ENCODE results near the gene PRKCZ. TPM values are rescaled to one million over a fixed set of nuclear protein-coding genes. Genes with fewer than 3 reads are reported as not detected.

The PRKCZ gene
- polyA plus RNA-seq, 1 of the 3 experiments (the other 2 are of a cell fraction), result 24.2 TPM

- CTCF ChIA-PET, result interaction anchor here (0.8 to 1.0 kb wide), 2 partner anchors 14 to 160 kb away, joined by 3 to 4 read pairs; no protein-coding TSS in a partner anchor
Measured at GRCh38 chr1:2221271-2221670, 171.1 kb downstream of the PRKCZ start.

DNA sequence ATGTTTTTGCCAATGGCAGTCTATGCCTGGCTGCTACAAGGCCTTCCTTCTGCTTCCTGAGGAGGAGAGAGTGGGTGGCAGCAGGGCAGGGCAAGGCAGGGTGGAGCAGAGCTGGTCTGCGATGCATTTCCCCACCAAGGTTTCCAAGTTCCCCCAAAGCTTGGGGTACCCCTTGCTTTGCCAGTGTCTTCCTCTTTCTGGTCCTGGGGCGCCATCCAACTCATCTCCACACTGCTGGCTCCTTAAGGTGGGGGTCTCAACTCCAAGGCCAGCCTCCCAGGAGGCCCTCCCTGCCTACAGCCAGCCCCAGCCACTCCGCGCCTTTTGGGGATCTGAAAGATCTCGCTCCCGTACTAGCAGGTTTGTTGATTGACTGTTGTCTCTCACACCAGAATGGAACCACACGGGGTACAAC lies 174.0 kb downstream of the PRKCZ start:
- H3F3A ChIP-seq (replicated peaks; ENCODE audit: insufficient read depth), result no peaks in the 10 kb centered on the region
- 96% methylated on average over 7 of the region's 7 CpGs for WGBS (ENCODE audit: low lambda C conversion rate)
- H3K27me3 ChIP-seq (ENCODE audit: insufficient read depth), result no peaks in the 10 kb centered on the region
- no peak overlapping the region for H3K4me2 ChIP-seq
- H3K9me2 ChIP-seq, result no peaks in the 10 kb centered on the region
- H3K9me3 ChIP-seq, result no peaks in the 10 kb centered on the region
- H3K4me3 ChIP-seq (ENCODE audit: low read depth in 2 of 2, low read length in 1 of 2), result no peak overlapping the region
- peaks cover 9% of the 10 kb centered on the region for H3K79me2 ChIP-seq (ENCODE audit: insufficient read depth)
- H2AFZ ChIP-seq (ENCODE audit: low read depth), result no peak overlapping the region
- DNase-seq, result no peak
- H3K36me3 ChIP-seq (replicated peaks in 1 of 2; ENCODE audit: control insufficient read depth in 1 of 2, insufficient read depth in 2 of 2, low read length in 1 of 2), result no peaks in the 10 kb centered on the region
- TF ChIP-seq RCOR1 (IDR thresholded peaks at IDR 0.05; ENCODE audit: low read length) (no peak), JUND (IDR thresholded peaks at IDR 0.05) (no peak), GABPA (IDR thresholded peaks at IDR 0.05; ENCODE audit: low read depth) (no peak), ZBTB33 (IDR thresholded peaks at IDR 0.05; ENCODE audit: borderline replicate concordance, low read depth) (no peak), YY1 (IDR thresholded peaks at IDR 0.05; ENCODE audit: low read depth) (no peak)
- TF ChIP-seq, protein P1, sequence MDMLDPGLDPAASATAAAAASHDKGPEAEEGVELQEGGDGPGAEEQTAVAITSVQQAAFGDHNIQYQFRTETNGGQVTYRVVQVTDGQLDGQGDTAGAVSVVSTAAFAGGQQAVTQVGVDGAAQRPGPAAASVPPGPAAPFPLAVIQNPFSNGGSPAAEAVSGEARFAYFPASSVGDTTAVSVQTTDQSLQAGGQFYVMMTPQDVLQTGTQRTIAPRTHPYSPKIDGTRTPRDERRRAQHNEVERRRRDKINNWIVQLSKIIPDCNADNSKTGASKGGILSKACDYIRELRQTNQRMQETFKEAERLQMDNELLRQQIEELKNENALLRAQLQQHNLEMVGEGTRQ (IDR thresholded peaks at IDR 0.05; ENCODE audit: borderline replicate concordance, low read depth, low read length), result no peak
- H3K27ac ChIP-seq (ENCODE audit: low read depth in 2 of 2, low read length in 1 of 2), result no peak overlapping the region
- peaks cover 4% of the 10 kb centered on the region for H4K20me1 ChIP-seq (ENCODE audit: insufficient read depth)
- H3K9ac ChIP-seq, result no peak overlapping the region
- H3K4me1 ChIP-seq (ENCODE audit: control insufficient read depth in 1 of 2, insufficient read depth in 2 of 2, low read depth in 1 of 2, low read length in 1 of 2), result peaks cover 0 to 6% of the 10 kb centered on the region in 2 experiments; a peak in 1 of 4 replicates
- CTCF ChIA-PET, result interaction anchor here (1.1 to 1.5 kb wide), 2 partner anchors 29 to 91 kb away, joined by 3 to 7 read pairs; partner anchors contain the start of gene FAAP20
- POLR2A ChIA-PET, result no interaction called here

More at GRCh38 chr1:2221271-2221670, 171.1 kb downstream of the PRKCZ start:
- H3K4me3 ChIP-seq (ENCODE audit: low read depth in 2 of 2, low read length in 1 of 2), result no peak overlapping the region
- H3K9me2 ChIP-seq, result no peaks in the 10 kb centered on the region
- 68% methylated on average over 3 of the region's 3 CpGs for WGBS (ENCODE audit: low lambda C conversion rate)
- no peak overlapping the region for H2AFZ ChIP-seq (ENCODE audit: low read depth)
- POLR2A ChIA-PET, result no interaction called here
- no peak overlapping the region for H3K27ac ChIP-seq (ENCODE audit: low read depth in 2 of 2, low read length in 1 of 2)
- H4K20me1 ChIP-seq (ENCODE audit: insufficient read depth), result no peaks in the 10 kb centered on the region
- TF ChIP-seq RXRA (IDR thresholded peaks at IDR 0.05; ENCODE audit: borderline replicate concordance, low read depth) (no peak), EP300 (IDR thresholded peaks at IDR 0.05; ENCODE audit: borderline replicate concordance in 1 of 2, low read depth in 1 of 2, low read length in 1 of 2) (no peak), RAD21 (IDR thresholded peaks at IDR 0.05; ENCODE audit: low read length) (no peak), SMC3 (IDR thresholded peaks at IDR 0.05; ENCODE audit: low read depth, low read length) (no peak), GABPA (IDR thresholded peaks at IDR 0.05; ENCODE audit: low read depth) (no peak), RFX5 (IDR thresholded peaks at IDR 0.05; ENCODE audit: low read length) (no peak), CTCF (IDR thresholded peaks at IDR 0.05) (no peak), SIN3A (IDR thresholded peaks at IDR 0.05; ENCODE audit: borderline replicate concordance, low read depth, low read length) (no peak), TAF1 (IDR thresholded peaks at IDR 0.05; ENCODE audit: borderline replicate concordance, low read depth, low read length) (no peak)
- TF ChIP-seq, protein P2, sequence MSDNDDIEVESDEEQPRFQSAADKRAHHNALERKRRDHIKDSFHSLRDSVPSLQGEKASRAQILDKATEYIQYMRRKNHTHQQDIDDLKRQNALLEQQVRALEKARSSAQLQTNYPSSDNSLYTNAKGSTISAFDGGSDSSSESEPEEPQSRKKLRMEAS (IDR thresholded peaks at IDR 0.05; ENCODE audit: low read depth), result no peak
- TF ChIP-seq, protein P3, sequence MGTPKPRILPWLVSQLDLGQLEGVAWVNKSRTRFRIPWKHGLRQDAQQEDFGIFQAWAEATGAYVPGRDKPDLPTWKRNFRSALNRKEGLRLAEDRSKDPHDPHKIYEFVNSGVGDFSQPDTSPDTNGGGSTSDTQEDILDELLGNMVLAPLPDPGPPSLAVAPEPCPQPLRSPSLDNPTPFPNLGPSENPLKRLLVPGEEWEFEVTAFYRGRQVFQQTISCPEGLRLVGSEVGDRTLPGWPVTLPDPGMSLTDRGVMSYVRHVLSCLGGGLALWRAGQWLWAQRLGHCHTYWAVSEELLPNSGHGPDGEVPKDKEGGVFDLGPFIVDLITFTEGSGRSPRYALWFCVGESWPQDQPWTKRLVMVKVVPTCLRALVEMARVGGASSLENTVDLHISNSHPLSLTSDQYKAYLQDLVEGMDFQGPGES (IDR thresholded peaks at IDR 0.05; ENCODE audit: low read depth, low read length), result no peak
- TF ChIP-seq, protein P1 (IDR thresholded peaks at IDR 0.05; ENCODE audit: borderline replicate concordance, low read depth, low read length), result no peak
- H3K79me2 ChIP-seq (ENCODE audit: insufficient read depth), result no peaks in the 10 kb centered on the region
- no peaks in the 10 kb centered on the region for H3F3A ChIP-seq (replicated peaks; ENCODE audit: insufficient read depth)
- no peaks in the 10 kb centered on the region for H3K36me3 ChIP-seq (replicated peaks in 1 of 2; ENCODE audit: control insufficient read depth in 1 of 2, insufficient read depth in 2 of 2, low read length in 1 of 2)
- no peak for DNase-seq
- H3K27me3 ChIP-seq (ENCODE audit: insufficient read depth), result no peaks in the 10 kb centered on the region
- H3K9ac ChIP-seq, result no peak overlapping the region
- no peaks in the 10 kb centered on the region for H3K9me3 ChIP-seq
- H3K4me2 ChIP-seq, result no peak overlapping the region
- H3K4me1 ChIP-seq (ENCODE audit: control insufficient read depth in 1 of 2, insufficient read depth in 2 of 2, low read depth in 1 of 2, low read length in 1 of 2), result no peaks in the 10 kb centered on the region; a peak in 1 of 4 replicates

Data from SK-N-SH (cell line).